Astrocyte of the cerebellum (primary cell): ENCODE results near the gene BGLAP.

Experiments
- DNase-seq: peaks from one replicate; pipeline ENCODE4 v3.0.0-alpha.2; 2011; ENCODE audit warnings: low read depth
- H3K4me3 ChIP-seq: 2 replicates; pipeline ENCODE4 v1.5.1; 2011; ENCODE audit warnings: mild to moderate bottlenecking, low read depth, low read length, moderate library complexity
- CTCF ChIP-seq: IDR thresholded peaks from 2 replicates; pipeline ENCODE4 v1.5.1; 2012; ENCODE audit warnings: low read length, low read depth, moderate library complexity, mild to moderate bottlenecking; ENCODE audit errors: missing control alignments
- in situ Hi-C: cut with HindIII; loops from 2 replicates; pipeline ENCODE4 v1.10.0; 2017; ENCODE audit warnings: low sequenced_read_pairs

BGLAP gene

DNA sequence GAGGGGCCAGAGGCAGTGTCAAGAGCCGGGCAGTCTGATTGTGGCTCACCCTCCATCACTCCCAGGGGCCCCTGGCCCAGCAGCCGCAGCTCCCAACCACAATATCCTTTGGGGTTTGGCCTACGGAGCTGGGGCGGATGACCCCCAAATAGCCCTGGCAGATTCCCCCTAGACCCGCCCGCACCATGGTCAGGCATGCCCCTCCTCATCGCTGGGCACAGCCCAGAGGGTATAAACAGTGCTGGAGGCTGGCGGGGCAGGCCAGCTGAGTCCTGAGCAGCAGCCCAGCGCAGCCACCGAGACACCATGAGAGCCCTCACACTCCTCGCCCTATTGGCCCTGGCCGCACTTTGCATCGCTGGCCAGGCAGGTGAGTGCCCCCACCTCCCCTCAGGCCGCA, at the start of gene BGLAP:
Gene BGLAP (plus strand): TSS at position 259 of the 400 bp plus-strand sequence. CDS start 48 bp downstream, at position 307.
- no peak for TF ChIP-seq CTCF
- in situ Hi-C loops = no loop called here
- DNase-seq = no peak
- H3K4me3 ChIP-seq = no peak within 1 kb of the TSS

- in situ Hi-C loops = no loop called here
- H3K4me3 ChIP-seq = peak overlapping the region; percentile 95
- no peak for DNase-seq
- TF ChIP-seq CTCF = no peak
These were observed 48.8 kb upstream of the BGLAP start for GRCh38 chr1:156193208-156193487.

GRCh38 chr1:156193488-156194299, 48.3 kb upstream of the BGLAP start, which contains the start of gene SLC25A44:
Gene SLC25A44 (plus strand): TSS chr1:156194104. CDS start chr1:156199848, 5,744 bp downstream.
- TF ChIP-seq CTCF = peak; percentile 56
- in situ Hi-C loops = no loop called here
- H3K4me3 ChIP-seq = peak within 1 kb of the TSS; percentile 95
- DNase-seq = peak; percentile 99

DNA sequence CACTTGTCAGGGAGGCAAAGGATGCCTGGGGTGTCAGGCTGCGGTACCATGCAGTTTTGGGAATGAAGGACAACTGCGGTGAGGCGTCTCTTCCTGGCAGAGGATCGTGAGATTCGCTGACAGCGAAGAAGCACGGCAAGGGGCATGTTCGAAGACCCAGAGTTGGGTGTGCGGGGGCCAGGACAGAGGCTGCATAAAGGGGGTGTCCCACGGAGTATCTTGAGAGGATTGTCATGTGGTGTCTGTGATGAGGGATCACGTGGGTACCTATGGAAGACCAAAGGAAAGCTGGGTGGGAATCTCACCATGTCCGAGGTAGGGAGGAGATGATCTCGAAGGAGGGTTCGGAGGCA, 47.7 kb upstream of the BGLAP start:
- no peak for DNase-seq
- no peak for TF ChIP-seq CTCF
- peak overlapping the region; percentile 95 for H3K4me3 ChIP-seq
- in situ Hi-C loops = no loop called here

DNA sequence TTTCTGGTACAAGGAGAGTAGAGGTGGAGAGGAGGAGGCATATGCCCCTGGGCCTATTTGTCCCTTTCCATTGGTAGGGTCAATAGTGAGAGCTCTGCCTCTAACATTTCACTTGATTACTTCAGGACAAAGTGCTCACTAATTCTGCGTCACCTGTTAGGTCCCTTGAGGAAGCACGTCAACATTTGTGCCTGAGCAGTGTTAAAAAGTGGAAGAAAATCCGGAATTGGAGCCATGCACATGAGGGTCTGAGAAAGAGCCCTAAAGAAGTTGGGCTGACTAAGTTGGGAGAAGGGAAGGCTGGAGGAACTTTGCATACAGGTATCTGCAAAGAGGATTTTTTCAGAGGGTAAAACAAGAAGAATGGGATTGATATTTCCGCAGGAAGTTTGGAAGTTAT, 46.1 kb upstream of the BGLAP start:
- no peak for DNase-seq
- no peak for TF ChIP-seq CTCF
- H3K4me3 ChIP-seq = no peak overlapping the region
- in situ Hi-C loops = no loop called here

GRCh38 chr1:156196445-156196844, 45.5 kb upstream of the BGLAP start:
- DNase-seq = no peak
- TF ChIP-seq CTCF = no peak
- in situ Hi-C loops = no loop called here
- H3K4me3 ChIP-seq = no peak overlapping the region

GRCh38 chr1:156198831-156199349, 43.1 kb upstream of the BGLAP start:
- no peak for DNase-seq
- no peak overlapping the region for H3K4me3 ChIP-seq
- no peak for TF ChIP-seq CTCF
- in situ Hi-C loops = no loop called here
